ENCODE measurements around the gene MICU1.
"Not testable (repeated sequence)": the region's sequence is repeated elsewhere in the genome, so short reads cannot be mapped to it uniquely, and the experiment has no call there.

The MICU1 gene

GRCh38 chr10:72503241-72503640 is 122.6 kb downstream of the MICU1 start:
- DNase-seq (ENCODE audit: low read depth) = peak; percentile 59

GRCh38 chr10:72502581-72502980 is 123.3 kb downstream of the MICU1 start:
- no peak for DNase-seq (ENCODE audit: low read depth)

GRCh38 chr10:72499701-72500100 is 126.2 kb downstream of the MICU1 start:
- no peak for DNase-seq (ENCODE audit: low read depth)

- DNase-seq (ENCODE audit: low read depth) = no peak
These were observed 134.9 kb downstream of the MICU1 start for GRCh38 chr10:72490951-72491350.

- no peak for DNase-seq (ENCODE audit: low read depth)
These were observed 138.4 kb downstream of the MICU1 start for GRCh38 chr10:72487521-72487920.

- DNase-seq (ENCODE audit: low read depth) = no peak
These were observed 138.8 kb downstream of the MICU1 start for GRCh38 chr10:72487116-72487515.

- DNase-seq (ENCODE audit: low read depth) = no peak
These were observed 140.2 kb downstream of the MICU1 start for GRCh38 chr10:72485701-72486100.

GRCh38 chr10:72484521-72484920 is 141.4 kb downstream of the MICU1 start:
- no peak for DNase-seq (ENCODE audit: low read depth)

GRCh38 chr10:72483471-72483870 is 142.4 kb downstream of the MICU1 start:
- no peak for DNase-seq (ENCODE audit: low read depth)

- DNase-seq (ENCODE audit: low read depth) = no peak
These were observed 145.0 kb downstream of the MICU1 start for GRCh38 chr10:72480861-72481260.

GRCh38 chr10:72477463-72477862 is 148.4 kb downstream of the MICU1 start:
- DNase-seq (ENCODE audit: low read depth) = no peak

- DNase-seq (ENCODE audit: low read depth) = no peak
These were observed 153.6 kb downstream of the MICU1 start for GRCh38 chr10:72472306-72472705.

- DNase-seq (ENCODE audit: low read depth) = no peak
These were observed 155.2 kb downstream of the MICU1 start for GRCh38 chr10:72470666-72471065.

- DNase-seq (ENCODE audit: low read depth) = not testable (repeated sequence)
These were observed 158.8 kb downstream of the MICU1 start for GRCh38 chr10:72467064-72467463.

- DNase-seq (ENCODE audit: low read depth) = no peak
These were observed 159.9 kb downstream of the MICU1 start for GRCh38 chr10:72466018-72466417.

- DNase-seq (ENCODE audit: low read depth) = no peak
These were observed 161.4 kb downstream of the MICU1 start for GRCh38 chr10:72464438-72464837.

- no peak for DNase-seq (ENCODE audit: low read depth)
These were observed 163.6 kb downstream of the MICU1 start for GRCh38 chr10:72462261-72462660.

- DNase-seq (ENCODE audit: low read depth) = no peak
These were observed 164.8 kb downstream of the MICU1 start for GRCh38 chr10:72461085-72461484.

GRCh38 chr10:72460284-72460876 is 165.5 kb downstream of the MICU1 start:
- no peak for DNase-seq (ENCODE audit: low read depth)

GRCh38 chr10:72459301-72459700 is 166.6 kb downstream of the MICU1 start:
- DNase-seq (ENCODE audit: low read depth) = no peak

- no peak for DNase-seq (ENCODE audit: low read depth)
These were observed 169.8 kb downstream of the MICU1 start for GRCh38 chr10:72455889-72456595.

GRCh38 chr10:72449941-72450441 is 175.9 kb downstream of the MICU1 start:
- no peak for DNase-seq (ENCODE audit: low read depth)

GRCh38 chr10:72445851-72446250 is 180.0 kb downstream of the MICU1 start:
- DNase-seq (ENCODE audit: low read depth) = no peak

- not testable (repeated sequence) for DNase-seq (ENCODE audit: low read depth)
These were observed 182.9 kb downstream of the MICU1 start for GRCh38 chr10:72442969-72443368.

All from GM04504 (cell line).